ENCODE measurements around the gene DNAJB4.

The DNAJB4 gene

DNA sequence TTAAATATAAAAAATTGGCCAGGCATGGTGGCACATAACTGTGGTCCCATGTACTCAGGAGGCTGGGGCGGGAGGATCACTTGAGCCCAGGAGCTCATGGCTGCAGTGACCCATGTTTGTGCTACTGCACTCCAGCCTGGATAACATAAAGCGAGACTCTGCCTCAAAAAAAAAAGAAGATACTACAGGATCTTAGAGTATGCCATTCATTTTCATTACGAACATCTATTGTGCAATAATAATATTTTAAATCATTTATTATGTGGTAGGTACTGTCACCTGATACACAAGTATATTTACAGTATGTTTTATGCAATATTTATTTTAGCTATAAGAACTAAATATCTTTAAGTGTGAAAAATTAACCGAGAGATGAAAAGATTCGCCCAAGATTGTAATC, 31.7 kb downstream of the DNAJB4 start:
- no peak for DNase-seq (ENCODE audit: low read depth in 2 of 2)

DNA sequence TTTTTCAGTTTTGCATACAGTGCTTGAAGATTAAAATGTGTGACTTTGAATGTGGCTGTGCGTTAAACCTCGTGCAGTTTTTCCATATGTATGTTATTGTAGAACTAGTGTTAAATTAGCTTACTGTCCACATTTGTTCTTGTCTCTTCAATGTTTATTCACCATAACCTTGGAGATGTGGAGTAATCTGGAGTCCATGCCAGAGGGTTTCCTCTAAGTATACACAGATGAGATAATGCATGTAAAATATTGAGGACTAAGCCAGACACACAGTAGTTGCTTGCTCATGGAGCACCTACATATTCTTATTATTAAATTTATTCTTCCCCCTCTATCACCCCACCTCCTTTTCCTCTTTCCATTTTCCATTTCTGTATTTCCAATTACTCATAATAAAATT, 33.3 kb downstream of the DNAJB4 start:
- no peak for DNase-seq (ENCODE audit: low read depth in 2 of 2)

DNA sequence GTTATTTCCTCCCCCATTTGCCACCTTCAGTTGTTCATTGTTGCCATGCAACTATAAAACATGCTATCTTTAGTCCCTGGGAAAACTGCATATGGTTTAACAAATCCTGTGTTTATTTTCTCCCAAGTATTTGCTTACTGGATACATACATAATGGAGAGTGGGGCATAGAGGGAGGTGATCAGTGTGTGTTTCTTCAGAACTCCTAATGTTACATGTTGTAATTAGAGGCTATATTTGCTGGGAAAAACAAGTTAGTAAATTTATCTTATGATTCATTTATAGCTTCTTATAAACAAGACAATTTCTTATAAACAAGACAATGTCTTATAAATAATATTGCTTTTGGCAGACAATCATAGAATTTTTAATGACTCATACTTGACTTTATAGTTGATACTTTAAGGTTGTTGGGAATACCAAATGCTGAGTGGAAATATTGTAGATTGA, 33.8 kb downstream of the DNAJB4 start:
- DNase-seq (ENCODE audit: low read depth in 2 of 2), result no peak

DNA sequence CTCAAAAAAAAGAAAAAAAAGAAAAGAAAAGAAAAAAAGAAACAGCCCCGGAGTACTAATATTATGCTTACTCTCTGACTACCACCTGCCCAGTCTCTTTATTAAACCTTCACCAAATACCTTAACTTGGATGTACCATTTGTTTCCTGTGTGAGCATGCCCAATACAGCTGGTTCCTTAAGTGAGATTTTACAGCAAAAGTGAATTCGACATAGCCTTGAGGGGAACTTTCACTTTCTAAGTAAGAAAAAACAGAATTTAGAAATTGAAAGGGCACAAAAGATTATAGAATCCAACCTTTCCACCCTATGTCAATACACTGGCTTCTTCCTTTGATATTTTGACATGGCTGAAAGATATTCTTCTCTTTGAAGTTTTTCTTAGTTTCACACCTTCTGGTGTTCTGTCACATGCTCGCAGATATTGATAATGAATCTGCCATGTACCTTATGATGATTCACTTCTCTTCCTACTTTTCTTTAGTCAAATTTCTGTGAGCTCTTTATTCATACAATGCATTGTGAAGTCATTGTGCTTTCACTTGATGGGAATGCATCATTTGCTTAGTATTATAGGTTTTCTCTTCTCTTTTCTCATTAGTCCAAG, 35.8 kb downstream of the DNAJB4 start:
- DNase-seq (ENCODE audit: low read depth in 2 of 2), result no peak

DNA sequence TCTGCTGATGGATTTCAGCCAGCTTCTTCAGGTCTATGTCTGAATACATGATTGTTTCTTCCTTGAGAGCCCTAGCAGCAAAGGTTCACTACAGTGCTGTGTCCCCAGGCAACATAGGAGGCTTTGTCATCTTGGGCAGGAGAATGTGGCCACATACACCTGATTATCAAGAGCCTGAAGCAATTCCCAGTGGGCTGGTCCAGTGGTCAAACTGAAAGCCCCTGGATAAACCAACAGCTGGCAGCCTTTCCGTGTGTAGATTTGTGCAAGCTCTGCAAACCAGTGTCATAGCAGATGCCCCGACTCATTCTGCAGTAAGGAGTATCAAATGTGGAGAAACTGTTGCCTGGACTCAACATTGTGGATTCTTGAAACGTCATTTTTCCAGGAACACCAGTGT, 38.7 kb downstream of the DNAJB4 start:
- DNase-seq (ENCODE audit: low read depth in 2 of 2), result no peak

DNA sequence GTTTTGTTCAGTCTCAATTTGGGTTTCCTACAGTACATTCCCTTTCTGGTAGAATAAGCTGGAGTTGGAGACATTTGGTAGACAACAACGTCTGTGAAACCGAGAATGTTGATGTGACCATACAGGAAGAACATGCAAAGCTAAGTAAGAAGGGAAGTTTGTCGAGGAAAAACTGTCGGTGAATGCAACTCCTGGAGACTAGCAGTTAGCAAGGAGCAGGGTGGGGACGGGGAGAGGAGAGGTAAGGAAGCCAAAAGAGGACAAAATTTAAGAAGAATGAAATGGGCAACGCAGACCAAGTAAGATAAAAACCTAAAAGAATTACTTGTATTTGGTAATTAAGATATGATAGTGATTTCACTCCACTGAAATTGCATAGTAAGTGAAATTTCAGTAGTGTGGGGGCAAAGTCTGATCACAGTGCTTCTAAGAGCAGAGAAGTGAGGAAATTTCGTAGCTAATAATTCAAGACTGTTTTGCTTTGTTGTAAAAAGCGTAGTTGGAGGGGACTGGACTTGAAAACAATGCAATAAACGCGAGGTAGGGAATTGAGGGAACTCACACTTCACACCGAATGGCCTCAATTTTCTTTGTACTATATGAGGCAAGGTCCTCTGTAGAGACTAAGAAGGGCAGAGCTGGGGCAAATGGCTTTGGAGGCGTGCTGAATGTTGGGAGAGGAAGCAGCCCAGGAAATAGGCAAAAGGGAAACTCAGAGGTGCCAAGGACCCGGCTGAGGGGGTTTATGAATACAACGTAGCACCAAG, 40.2 kb downstream of the DNAJB4 start:
- no peak for DNase-seq (ENCODE audit: low read depth in 2 of 2)

DNA sequence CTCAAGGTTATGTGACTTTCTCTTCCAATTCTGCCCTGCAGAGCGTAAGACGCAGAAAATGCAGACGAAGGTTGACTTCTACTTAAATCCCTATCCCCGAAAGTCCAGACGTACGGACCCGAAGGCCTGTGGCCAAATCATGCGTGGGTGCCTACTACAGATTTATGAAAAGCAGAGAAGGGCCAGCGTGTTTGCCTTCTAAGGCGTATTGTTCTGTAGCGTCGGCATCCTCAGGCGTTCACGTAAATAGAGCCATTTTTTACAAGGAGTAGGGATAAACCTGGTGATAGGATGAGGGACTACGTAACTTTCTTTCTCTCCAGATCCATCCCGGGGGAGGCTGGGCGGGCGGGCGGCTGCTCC, 40.8 kb downstream of the DNAJB4 start:
- DNase-seq (ENCODE audit: low read depth in 2 of 2), result no peak

DNA sequence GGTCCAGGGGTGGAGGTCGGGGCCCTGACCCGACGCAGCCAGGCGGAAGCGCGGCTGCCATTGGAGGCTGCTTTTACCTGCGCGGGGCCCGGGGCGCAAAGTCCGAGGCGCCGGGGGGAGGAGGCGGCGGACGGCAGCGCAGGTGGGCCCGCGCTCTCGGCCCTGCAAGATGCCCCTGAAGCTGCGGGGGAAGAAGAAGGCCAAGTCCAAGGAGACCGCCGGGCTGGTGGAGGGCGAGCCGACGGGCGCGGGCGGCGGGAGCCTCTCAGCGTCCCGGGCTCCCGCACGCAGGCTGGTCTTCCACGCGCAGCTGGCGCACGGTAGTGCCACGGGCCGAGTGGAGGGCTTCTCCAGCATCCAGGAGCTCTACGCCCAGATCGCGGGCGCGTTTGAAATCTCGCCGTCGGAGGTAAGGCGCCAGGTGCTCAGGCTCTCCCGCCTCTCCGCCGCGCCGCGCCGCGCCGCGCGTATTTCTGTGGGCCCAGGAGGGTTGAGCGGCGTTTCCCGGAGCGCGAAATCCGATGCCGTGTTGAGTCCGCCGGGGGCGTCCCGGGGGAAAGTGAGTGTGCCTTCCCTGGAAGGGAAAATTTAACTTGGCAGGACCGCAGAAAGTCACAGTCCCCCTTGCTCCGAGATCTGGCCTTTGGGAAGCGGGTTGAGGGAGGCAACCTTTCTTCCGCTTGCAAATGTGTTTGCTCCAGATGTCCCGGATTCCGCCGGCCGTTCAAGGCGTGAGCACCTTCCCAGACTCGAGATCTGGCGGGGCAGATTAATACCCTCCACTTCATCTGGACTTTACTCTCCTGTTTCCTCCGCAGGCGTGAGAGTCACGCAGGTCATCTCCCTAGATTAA, 41.4 kb downstream of the DNAJB4 start, which contains the start of gene GIPC2:
Gene GIPC2 (plus strand): TSS at position 41 of the 853 bp plus-strand sequence. CDS start 129 bp downstream, at position 170.
- DNase-seq (ENCODE audit: low read depth in 2 of 2), result no peak

DNA sequence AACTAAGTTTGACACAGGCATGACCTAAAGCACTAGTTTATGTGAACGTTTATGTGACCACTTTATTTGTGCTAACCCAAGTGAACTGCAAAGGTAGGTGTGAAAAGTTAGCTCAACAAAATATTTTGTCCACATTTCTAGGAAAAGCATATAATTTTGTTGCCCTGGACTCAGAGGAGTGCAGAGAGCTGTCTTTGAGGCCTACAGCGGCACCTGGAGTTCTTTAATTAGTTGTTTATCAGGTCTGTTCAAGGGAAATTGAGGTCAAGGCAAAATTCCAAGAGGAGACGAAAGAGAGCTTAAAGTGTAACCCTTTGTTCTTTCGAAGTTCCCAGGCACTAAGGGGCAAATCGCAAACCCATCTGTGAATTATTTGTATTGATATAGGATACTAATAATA, 42.4 kb downstream of the DNAJB4 start:
- DNase-seq (ENCODE audit: low read depth in 2 of 2), result no peak

DNA sequence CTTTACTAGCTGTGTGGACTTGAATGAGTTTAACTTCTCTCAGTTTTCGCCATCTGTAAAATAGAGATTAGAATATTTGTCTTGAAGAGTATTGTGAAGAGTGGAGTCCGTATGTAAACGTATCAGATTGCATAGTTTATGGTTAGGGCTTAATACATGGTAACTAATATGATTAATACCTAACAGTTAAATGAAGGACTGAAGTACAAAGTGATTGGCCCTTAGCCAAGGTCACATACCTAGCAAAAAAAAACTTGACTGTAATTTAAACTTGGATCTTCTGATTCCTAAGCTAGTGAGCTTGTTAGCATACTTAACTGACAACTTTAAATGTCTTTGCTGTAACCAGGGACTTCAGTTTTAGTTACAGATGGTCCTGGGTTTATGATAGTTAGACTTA, 42.9 kb downstream of the DNAJB4 start:
- no peak for DNase-seq (ENCODE audit: low read depth in 2 of 2)

DNA sequence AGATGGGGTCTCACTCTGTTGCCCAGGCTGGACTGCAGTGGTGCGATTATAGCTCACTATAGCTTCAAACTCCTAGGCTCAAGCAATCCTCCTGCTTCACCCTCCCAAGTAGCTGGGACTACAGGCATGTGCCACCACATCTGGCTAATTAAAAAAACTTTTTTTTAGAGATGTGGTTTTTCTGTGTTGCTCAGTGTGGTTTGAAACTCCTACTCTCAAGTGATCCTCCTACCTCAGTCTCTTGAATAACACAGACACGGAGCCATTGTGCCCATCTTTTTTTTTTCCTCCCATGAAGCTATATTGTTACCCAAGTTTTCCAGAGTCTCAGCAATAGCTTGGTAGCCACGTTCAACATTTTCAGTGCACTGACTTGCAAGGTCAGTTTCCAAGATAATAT, 43.7 kb downstream of the DNAJB4 start:
- no peak for DNase-seq (ENCODE audit: low read depth in 2 of 2)

DNA sequence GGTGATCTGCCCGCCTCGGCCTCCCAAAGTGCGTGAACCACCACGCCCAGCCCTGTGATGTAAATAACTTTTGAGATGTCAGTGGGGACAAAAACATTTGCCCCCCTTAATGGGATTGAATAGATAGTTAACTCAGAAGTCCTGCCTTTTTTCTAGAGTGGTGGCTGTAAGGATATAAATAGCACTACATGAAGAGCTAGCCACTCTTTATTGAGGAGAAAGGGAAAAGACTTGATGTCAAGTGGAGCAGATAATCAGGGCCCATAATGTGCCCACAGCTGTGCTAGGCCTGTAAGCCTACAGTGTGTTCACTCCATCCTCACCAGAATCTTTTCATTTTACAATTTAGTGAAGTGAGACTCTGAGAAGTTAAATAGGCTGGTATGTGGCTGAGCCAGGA, 44.7 kb downstream of the DNAJB4 start:
- no peak for DNase-seq (ENCODE audit: low read depth in 2 of 2)

DNA sequence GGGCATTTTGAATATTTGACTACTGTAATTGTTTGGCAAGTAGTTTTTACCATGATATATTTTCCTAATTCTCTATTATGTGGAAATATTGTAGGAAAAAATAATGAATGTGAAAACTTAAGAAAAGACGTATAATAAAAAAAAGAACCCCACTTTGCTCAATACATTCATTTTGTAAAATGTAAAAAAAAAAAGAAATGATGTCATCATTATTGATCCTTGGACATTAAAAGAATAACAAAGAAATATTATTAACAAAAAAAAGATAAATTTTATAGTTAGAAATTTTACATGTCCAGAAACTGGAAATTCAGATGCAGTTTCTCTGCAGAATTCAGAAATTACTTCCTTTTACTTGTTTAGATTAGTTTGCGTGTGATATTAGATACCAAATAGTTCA, 46.3 kb downstream of the DNAJB4 start:
- DNase-seq (ENCODE audit: low read depth in 2 of 2), result no peak

DNA sequence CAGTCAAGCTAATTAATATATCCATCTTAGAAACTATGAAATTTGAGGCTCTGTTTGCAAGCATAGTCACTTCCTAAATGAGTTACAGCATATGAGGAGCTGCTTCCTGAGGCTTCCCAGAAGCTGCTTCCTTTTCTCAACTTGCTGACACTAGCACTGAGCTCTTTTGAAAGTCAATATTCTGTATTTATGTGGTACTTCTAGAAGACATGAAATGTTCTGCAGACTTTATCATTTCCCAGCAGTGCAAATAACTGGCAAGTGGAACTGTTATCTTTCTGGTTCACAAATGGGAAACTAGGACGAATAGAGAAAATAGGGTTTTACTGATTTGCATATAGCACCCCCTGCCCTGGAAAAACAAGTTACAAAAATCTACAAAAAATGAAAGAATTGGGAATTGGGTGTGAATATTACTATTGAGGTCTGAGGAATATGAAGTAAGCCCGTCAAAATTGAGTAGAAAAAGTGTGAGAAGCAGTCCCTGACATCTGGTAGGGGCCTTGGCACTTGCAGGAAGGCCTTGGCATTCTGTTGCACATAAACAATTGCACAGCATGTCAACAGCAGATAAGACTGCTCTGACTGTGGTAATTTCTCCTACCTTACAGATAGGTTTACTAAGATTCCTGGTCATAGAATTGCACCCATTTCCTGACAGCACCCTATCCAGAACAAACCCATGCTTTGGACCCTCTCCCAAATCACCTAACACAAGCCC, 48.1 kb downstream of the DNAJB4 start:
- DNase-seq (ENCODE audit: low read depth in 2 of 2), result no peak

DNA sequence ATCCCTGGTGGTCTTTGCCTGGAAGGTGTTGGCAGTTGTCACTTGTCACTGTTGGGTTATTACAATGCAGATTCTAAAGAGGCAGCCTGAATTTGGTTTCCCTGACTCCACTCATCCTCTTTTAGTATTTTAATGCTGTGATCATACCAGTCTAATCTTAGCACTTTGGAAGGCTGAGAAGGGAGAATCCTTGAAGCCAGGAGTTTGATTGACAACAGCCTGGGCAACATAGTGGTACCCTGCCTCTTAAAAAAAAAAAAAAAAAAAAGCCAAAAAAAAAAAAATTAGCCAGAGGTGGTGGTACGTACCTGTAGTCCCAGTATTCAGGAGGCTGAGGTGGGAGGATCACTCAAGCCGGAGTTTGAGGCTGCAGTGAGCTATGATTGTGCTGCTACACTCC, 48.8 kb downstream of the DNAJB4 start:
- no peak for DNase-seq (ENCODE audit: low read depth in 2 of 2)

DNA sequence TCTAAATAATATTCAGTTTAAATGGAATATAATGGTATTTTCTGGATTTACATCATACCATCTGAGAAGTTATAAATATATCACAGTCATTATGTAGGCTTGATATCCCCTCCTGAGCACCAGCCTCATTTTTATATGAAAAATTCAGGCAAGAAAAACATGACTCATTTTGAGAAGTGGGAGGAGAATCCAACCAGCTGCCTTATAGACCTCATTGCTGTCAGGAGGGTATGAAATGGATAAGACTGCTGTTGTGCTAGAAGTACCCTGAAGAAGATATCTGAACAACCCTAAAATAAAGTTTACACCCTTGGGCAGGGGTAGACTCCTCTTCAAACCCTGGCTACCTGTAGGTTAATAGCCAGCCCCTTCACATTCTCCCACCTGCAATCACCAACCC, 49.8 kb downstream of the DNAJB4 start:
- DNase-seq (ENCODE audit: low read depth in 2 of 2), result no peak

DNA sequence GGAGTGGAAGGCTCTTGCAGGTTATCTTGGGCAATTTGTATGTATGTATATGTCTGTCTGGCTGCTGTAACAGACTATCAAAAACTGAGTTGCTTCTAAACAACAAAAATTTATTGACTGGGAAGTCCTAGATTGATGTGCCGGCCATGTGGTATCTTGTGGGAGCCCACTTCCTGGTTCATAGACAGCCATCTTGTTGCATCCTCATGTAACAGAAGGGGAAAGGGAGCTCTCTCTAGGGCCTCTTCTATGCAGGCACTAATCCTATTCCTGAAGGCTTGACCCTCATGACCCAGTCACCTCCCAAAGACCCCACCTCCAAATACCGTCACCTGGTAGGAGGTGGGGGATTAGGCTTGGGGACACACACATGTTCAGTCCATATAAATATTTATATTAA, 50.2 kb downstream of the DNAJB4 start:
- no peak for DNase-seq (ENCODE audit: low read depth in 2 of 2)

DNA sequence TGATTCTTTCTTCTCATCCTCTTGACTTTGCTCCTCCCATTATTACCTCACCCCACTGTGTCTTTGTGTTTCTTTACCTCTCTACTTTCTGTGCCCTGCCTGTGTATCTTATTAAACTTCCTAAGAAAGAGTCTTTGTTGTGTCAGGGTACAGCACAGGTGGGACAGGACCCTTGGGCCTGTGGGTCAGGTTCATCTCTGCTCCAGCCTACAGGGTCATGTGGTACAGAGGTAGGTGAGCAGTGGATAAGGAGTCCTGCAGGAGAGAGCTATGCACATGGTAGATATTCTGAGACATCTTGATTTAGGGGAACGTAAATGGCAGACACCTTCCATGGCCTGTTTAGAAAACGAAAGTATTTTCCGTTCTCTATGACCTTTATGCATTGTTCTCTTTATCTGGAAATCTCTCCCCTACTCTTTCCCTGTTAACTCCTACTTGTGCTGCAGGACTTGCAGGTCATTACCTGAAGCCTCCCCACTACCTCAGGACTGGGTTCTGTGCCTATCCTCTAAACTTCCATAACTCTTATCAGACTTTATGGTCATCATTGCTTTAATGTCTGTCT, 50.9 kb downstream of the DNAJB4 start:
- no peak for DNase-seq (ENCODE audit: low read depth in 2 of 2)

DNA sequence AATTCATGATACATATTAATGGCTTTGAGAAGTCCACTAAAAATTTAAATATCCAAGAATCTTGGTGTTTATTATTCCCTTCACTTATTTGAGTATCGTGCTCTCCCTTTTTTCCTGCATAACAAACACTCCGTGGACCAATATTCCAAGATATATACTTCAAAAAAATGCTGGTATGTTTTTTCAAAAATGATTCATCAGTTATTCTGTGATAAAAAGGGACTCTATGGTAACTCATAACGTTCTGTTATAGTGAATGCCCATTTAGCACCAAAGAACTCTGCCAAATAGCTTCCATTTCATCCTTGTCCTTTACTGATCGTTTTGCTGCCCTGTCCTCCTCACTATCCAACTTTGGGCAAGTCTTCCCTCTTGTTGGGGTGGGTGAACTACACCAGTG, 53.9 kb downstream of the DNAJB4 start:
- no peak for DNase-seq (ENCODE audit: low read depth in 2 of 2)

DNA sequence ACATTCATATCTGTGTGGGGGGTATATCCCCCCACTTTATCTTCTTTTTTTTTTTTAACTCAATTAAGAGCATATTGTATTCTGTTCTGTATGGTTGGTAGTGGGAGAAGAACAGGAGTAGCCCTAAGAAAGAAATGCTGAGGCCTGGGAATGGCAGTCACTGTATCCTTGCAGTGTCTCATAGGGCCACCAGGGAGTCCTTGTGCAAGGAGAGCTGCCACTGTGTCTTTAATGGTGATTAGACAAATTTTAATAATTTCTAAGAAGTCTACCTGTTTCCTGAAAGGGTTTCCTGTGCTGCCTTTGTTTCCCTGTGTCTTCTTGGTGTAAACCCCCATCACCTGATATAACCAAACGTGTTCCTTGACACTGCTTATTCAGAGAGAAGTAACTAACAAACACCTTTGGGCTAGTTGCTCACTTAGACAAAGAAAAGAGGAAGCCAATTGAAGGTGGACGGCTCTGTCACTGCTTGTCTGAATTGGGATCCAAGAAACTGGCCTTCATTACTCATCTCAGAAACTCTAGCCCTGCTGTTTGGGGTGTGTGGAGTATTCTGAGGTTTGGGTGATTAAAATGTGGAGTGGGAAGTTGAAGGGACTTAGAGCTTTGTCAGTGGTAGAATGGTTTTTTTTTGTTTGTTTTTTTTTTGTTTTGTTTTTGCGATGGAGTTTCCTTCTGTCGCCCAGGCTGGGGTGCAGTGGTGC, 56.3 kb downstream of the DNAJB4 start:
- no peak for DNase-seq (ENCODE audit: low read depth in 2 of 2)
